EH (cell line): ENCODE measurements around the gene ZNF879.

Source experiments
- DNase-seq: peaks from one replicate; pipeline ENCODE4 v3.0.0-alpha.2; 2015; ENCODE audit warnings: low read depth

The ZNF879 gene

GRCh38 chr5:179023528-179024189 is at the start of gene ZNF879:
Gene ZNF879 (plus strand): TSS chr5:179023804. CDS start chr5:179025005, 1,201 bp downstream.
- DNase-seq, result peak; percentile 95

GRCh38 chr5:178981381-178981780 is 42.2 kb upstream of the ZNF879 start:
- no peak for DNase-seq

GRCh38 chr5:178982941-178983340 is 40.7 kb upstream of the ZNF879 start:
- DNase-seq, result no peak

GRCh38 chr5:178983728-178984127 is 39.9 kb upstream of the ZNF879 start:
- DNase-seq, result no peak

- DNase-seq, result no peak
Measured at GRCh38 chr5:178984145-178985072, 39.2 kb upstream of the ZNF879 start.

- DNase-seq, result no peak
Measured at GRCh38 chr5:178986326-178986960, 37.2 kb upstream of the ZNF879 start.

DNA sequence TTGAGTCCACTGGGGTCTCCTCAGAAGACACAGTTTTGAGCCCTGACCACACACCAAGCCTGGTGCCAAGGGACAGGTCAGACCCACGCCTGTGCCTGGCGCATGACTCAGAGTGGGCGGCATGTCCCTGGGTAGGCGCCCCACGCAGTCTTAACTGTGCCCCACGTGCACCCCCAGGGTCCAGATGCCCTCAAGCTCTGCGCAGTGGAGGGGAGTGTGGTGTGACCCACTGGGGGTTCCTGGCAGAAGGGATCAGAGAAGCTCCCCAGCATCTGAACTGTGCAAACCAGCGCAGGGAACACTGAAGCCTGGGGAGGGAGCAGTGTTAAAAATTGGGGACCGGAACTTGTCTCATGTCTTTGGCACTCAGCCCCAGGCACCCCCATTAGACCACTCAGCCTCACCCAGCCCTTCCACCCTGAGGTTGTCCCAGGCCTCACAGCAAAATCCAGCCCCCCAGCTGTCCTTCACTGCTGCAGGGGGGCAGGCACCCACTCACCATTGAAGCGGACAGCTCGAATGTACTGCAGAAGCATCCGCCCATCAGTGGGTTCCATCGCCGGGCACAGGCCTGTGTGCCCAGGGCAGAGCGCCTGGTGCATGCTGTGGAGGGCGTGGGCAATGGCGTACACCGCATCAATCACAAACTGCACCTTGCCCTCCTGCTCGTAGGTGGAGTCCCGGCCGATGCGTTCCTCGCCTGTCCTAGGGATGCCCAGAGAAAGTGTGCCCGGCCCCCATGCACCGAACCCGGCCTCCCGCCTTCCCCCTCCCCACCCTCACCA is 35.0 kb upstream of the ZNF879 start:
- no peak for DNase-seq

- no peak for DNase-seq
Measured at GRCh38 chr5:178989311-178989710, 34.3 kb upstream of the ZNF879 start.

GRCh38 chr5:178990491-178990890 is 33.1 kb upstream of the ZNF879 start:
- no peak for DNase-seq

- no peak for DNase-seq
Measured at GRCh38 chr5:178991190-178992145, 32.1 kb upstream of the ZNF879 start.

DNA sequence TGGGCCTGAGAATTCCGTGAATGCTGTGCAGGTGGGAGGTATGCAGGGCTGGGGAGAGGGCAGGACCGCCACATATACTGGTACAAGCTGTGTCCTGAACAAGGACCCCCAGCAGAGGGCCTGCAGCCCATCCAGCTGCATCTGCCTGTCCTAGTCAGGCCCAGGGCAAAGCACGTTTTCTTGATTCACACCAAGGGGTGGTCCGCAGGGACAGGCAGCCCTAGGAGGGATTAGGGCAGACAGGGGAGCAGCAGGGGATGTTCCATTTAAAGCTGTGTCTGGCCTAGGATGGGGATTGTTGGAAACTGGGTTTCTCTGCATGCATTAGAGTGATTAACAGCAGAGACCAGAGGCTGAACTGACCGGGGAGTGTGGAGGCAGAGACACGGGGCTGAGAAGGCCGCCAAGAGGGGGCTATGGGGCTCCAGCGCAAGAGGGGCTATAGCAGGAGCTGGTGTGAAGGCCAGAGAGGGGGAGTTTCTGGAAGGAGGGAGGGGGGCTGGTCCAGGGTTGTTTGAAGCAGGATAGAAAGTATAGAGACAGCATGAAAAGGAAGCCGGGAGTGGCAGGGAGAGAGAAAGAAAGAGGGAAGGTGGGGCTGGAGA is 31.2 kb upstream of the ZNF879 start:
- DNase-seq, result no peak

DNA sequence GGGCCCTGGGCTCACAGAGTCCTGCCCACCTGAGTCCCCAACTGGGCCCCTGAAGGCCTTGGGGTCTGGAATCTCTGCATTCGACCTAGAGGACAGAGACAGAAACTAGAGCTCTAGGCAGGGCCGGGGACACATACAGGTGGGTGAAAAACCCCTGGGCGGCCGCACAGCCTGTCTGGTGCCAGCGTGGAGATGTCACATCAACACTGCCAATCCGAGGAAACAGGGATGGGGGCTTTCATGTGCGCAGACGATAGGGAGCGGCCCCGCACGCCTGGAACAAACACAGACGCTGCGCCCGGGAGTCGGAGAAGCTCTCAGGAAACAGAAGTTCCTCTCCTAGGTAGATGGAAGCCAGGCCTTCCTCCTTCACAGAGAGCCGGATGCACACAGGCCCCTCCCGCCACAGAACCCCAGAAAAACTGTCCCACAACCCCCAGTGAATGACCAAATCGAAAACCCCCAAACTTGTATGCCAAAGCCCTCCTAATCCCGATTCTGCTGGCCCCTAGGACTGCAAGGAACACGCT is 30.3 kb upstream of the ZNF879 start:
- DNase-seq, result no peak

- no peak for DNase-seq
Measured at GRCh38 chr5:178993955-178994579, 29.5 kb upstream of the ZNF879 start.

GRCh38 chr5:178994580-178995340 is 28.8 kb upstream of the ZNF879 start, which contains the start of gene GRM6:
Gene GRM6 (minus strand): TSS chr5:178995320. CDS start chr5:178994944, 376 bp downstream.
- no peak for DNase-seq

DNA sequence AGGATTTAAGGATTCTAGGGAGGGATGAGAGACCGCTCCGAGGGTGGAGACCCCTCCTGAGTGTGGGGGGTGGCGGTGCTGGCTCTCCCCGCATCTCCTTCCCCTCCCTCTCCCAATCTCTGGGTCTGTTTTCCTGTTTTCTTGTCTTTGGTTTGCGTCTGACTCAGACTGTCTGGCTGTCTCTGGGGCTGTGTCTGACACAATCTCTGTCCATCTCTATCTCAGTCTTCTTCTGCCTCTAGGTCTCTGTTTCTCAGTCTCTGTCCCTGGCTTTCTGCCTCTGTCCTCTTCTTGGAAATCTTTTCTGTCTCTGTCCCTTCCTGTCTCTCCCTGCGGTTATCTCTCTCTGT is 28.3 kb upstream of the ZNF879 start:
- no peak for DNase-seq

GRCh38 chr5:178996156-178996555 is 27.4 kb upstream of the ZNF879 start:
- DNase-seq, result no peak

DNA sequence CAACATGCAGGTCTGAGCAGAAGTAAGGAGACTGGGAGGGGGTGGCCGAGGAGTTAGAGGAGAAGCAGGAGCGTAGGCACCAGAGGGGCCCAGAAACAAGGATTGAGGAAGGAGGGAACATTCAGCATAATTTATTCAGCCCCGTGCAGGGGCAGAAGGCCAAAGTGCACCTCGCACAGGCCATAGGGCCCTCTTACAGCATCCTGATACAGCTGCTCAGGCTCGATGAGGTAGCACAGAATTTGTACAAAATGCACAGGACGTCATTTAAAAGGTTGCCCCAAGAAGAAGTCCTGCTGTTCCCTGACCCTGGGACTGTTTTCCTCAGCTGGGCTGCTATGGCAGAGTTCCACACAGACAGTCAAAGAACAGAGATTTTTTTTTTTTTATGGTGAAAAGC is 26.4 kb upstream of the ZNF879 start:
- DNase-seq, result no peak

GRCh38 chr5:178998441-178998840 is 25.2 kb upstream of the ZNF879 start:
- DNase-seq, result no peak

DNA sequence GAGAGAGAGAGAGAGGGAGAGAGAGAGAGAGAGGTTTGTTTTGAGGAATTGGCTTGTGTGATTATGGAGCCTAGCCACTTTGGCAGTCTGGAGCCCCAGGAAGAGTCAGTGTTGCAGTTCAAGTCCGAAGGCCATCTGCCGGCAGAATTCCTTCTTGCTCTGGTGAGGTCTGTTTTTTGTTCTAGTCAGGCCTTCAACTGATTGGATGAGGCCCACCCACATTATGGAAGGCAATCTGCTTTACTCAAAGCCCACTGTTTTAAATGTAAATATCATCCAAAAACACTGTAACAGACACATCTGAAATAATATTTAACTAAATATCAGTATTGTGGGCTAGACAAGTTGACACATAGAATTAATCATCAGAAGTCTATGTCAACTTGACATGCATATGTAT is 17.0 kb upstream of the ZNF879 start:
- DNase-seq, result no peak
